HUDEP-2 (cell line): Measurements from ENCODE around the gene NR6A1.

Source experiments
- DNase-seq, 76 experiments: peaks; one replicate each; lab custom pipeline; 2025; ENCODE audit not compliant: unreplicated experiment in 76 of 76; lab: John Stamatoyannopoulos, UW

Gene NR6A1

GRCh38 chr9:124771021-124771866 lies at the start of gene NR6A1:
Gene NR6A1, minus strand, starts transcription at chr9:124771311.
- DNase-seq = peak in 75 of 76 experiments; percentile 32 to 96 (median 92)

- peak in 10 of 76 experiments; percentile 5 to 45 (median 14) for DNase-seq
Observed at GRCh38 chr9:124818431-124819281, 47.5 kb upstream of the NR6A1 start.

GRCh38 chr9:124815601-124816000 lies 44.5 kb upstream of the NR6A1 start:
- no peak for DNase-seq

DNA sequence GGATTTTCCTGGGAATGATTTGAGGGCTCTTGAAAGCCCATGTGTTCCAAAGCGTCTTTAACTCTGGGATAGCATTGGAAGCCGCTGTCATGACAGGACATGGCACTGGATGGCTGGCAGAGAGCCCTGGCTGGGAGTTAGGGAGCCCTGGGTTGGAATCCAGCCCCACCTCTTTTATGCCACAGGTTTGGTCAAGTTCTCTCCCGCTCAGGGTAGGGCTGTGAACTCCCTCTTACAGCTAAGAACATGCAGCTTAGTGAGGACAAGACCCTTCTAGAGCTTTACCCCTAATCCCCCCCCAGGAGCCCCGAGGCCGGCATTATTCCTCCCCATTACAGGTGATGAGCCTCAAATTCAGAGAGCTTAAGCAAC lies 43.0 kb upstream of the NR6A1 start:
- DNase-seq = no peak

DNA sequence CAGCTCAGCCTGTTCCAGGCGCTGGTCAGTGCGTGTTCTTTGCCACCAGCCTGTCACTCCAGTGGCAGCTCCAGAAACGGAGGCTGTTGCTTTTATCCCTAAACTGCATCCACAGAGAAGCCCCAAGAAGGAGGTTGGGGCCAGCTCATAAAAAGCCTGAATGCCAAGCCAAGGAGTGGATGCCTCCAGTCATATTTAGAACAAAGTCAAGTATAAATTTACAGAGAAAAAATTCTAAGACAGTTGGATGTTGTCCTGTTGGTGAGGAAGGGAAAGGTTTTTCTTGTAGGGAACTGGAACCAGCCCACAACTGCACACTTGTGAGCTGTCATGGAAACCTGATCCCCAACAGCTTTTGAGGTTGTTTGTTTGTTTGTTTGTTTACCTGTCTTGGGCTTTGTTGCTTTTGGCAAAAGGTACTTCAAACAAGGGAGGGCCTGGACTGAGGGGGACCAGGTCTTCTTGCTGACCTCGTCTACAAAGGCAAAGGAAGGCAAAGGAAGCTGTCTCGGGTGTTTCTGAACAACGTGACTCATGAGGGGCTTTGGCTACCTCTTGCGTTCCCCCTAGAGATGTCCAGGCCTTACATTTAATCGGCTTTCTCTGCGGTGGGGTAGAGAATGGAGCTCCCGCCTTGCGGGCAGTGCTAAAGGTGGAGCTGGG lies 42.5 kb upstream of the NR6A1 start:
- DNase-seq = no peak

DNA sequence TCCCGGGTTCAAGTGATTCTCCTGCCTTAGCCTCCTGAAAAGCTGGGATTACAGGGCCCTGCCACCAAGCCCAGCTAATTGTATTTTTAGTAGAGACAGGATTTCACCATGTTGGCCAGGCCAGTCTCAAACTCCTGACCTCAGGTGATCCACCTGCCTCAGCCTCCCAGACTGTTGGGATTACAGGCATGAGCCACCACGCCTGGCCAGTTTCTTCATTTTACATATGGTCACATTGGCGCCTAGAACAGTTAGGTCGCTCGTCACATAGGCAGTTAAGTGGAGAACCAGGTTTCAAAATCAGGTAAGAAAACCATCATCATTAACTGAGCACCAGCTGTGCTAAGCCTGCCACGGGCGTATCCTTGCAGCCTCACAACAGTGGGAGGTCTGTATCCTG lies 41.9 kb upstream of the NR6A1 start:
- no peak for DNase-seq

GRCh38 chr9:124812441-124812876 lies 41.3 kb upstream of the NR6A1 start:
- no peak for DNase-seq

DNA sequence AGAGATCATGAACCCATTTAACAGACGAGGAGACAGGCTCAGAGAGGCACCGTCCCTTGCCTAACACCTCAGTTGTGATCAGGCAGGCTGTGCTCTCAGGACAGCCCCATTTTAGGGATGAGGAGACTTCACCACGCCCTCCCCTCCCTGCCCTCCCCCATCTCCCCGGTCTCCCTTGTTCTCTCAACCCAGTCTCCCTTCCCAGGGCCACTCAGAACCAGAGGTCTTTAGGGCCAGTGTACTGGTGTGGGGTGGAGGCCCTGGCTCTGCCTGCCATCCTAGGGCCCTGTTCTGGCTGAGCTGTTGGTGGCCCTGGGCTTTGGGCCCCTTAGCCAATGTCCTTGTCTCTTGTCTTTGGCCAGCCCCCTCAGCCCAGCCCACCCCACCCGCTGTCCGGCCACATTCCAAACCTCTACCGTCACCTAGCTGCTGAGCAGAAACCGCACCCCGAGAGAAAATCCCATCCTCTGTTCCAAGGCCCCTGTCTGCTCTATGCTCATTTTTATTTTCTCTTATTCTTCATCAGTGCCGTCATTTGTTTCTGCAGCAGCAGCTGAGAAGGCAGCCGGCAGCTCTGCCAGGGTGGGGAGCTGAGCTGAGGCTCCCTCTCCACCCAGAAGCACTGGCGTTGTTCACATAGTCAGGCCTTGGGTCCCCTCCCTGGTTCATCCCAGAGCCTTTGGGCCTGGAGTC lies 39.7 kb upstream of the NR6A1 start:
- DNase-seq = no peak

GRCh38 chr9:124809741-124810500 lies 38.8 kb upstream of the NR6A1 start:
- DNase-seq = no peak

- no peak for DNase-seq
Observed at GRCh38 chr9:124809211-124809610, 38.1 kb upstream of the NR6A1 start.

DNA sequence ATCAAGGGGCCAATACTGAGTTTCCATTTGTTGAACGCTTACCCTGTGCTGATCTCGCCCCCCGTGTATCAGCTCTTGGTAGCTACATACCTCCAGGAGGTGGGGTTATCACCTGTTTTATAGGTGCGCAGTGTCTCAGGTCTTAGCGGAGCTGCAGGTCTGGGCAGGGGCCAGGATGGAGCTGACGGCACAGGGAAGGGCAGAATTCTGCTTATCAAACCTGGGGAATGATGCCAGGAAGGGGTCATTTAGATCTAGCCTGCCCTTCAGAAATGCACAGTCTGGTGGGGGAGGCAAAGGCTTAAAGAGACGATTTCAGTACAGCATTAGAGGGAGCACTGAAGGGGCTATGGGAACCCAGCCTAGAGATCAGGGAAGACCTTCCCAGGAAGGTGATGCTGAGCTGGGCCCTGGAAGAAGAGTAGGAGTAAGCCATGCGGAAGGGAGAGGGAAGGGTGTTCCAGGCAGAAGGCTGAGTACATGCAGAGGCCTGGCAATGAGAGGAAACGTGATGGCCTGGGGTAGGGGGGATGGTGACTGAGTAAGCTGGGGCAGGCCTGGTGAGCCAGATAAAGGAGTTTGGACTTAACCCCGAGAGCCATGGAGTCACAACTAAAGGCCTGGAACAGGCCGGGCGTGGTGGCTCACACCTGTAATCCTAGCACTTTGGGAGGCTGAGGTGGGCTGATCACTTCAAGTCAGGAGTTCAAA lies 37.3 kb upstream of the NR6A1 start:
- no peak for DNase-seq

GRCh38 chr9:124805186-124805585 lies 34.1 kb upstream of the NR6A1 start:
- DNase-seq = no peak

DNA sequence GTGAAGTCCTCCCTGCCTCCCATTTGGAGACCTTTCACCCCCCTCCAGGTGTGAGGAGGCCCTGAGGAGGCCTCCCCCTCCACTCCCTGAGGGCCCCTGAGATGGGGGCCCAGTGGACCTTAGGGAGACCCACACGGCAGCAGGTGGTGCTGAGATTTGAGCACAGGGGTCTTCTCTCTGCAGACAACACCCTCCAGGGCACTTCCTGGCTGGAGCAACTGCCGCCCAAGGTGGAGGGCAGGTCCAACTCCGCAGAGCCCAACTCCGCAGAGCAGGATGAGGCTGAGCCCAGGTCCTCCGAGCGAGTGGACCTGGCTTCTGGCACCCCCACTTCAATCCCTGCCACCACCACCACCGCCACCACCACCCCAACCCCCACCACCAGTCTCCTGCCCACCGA lies 32.8 kb upstream of the NR6A1 start:
- DNase-seq = no peak

DNA sequence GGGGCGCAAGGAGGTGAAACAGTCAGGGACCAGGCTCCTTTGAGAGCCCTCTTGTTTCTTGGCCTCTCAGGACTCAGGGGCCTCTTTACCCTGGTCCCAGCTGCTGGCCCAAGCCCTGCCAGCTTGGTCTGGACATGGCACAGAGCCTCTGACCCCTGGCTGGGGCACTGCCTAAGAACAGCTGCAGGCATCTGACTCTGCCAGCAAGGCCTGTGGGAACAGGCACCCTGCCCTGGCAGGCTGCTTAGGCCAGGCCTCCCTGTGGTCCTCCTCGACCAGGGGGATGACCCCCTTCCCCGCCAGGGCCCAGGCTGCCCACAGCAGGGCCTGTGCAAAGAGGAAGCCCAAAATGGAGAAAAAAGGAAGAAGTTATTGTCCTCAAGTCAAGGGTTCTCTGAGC lies 31.3 kb upstream of the NR6A1 start:
- DNase-seq = no peak

DNA sequence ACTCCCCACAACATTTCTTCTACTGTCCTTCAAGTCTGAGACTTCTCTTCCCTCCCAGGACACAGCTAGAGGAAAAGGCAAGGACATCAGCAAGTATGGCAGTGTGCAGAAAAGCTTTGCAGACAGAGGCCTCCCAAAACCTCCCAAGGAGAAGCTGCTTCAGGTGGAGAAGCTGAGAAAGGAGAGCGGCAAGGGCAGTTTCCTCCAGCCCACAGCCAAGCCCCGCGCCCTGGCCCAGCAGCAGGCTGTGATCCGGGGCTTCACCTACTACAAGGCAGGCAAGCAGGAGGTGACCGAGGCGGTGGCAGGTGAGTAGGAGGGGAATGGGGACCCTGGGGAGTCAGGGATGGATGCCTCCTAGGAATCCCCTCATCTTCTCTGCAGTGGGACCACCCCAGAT lies 30.2 kb upstream of the NR6A1 start:
- no peak for DNase-seq

DNA sequence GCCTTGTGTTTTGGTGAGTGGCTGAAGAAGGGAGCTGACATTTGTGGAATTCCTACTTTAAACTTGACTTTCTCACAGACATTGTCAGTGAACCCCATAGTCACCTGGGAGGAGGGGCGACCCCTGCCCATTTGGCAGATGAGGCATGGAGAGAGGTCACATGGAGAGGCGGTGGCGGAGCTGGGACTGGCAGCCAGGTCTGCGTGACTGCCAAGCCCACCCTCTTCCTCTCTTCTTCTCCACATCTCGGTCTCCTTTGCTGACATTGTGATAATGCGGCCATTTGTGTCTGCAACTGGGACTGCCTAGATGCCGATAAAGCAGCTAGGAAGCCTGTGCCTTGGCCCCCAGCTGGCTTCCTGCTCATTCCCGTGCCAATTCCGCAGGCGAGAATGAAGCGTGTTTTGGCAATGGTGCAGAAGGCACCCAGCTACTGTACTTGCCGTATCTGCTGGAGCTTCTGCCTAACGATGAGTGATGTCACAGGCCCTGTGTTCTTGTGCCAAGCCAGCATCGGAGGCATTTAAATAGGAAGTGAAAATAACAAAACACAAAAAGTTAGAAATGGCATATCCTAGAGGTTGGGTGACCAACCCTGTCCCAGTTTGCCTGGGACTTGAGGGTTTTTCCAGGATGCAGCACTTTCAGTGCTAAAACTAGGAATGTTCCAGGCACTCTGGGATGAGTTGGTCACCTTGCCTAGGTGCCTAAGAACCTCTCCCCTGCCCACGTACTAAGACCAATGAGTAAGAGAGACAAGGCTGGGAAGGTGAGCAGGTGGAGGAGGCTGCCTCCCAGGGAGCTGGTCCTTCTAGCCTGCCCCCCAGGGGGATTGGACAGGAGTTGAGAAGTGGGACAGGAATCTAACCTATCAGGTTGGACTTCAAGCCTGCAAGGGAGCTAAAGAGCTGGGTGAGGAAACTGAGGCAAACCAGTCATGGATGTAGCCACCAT lies 29.5 kb upstream of the NR6A1 start:
- no peak for DNase-seq

GRCh38 chr9:124799274-124800006 lies 28.3 kb upstream of the NR6A1 start:
- no peak for DNase-seq
